CD4-positive, alpha-beta T cell treated with Interleukin-4 for 1 hour (primary cell): ENCODE measurements around the gene NOL4.
"Not testable (repeated sequence)": the region's sequence is repeated elsewhere in the genome, so short reads cannot be mapped to it uniquely, and the experiment has no call there.

ENCODE experiments used
- DNase-seq, 2 donors: peaks; one replicate each; pipeline ENCODE4 v3.0.0-alpha.2; 2020 to 2022

Gene NOL4

GRCh38 chr18:34224423-34225217 lies at the start of gene NOL4:
Gene NOL4 (minus strand): TSS chr18:34224913. CDS start chr18:34223253, 1,660 bp downstream.
- DNase-seq, result no peak

- not testable (repeated sequence) for DNase-seq
Observed at GRCh38 chr18:34266029-34266428, 41.3 kb upstream of the NOL4 start.

GRCh38 chr18:34261865-34262780 lies 37.4 kb upstream of the NOL4 start:
- DNase-seq, result no peak

GRCh38 chr18:34258176-34258575 lies 33.5 kb upstream of the NOL4 start:
- DNase-seq, result no peak

GRCh38 chr18:34251919-34252318 lies 27.2 kb upstream of the NOL4 start:
- no peak for DNase-seq

GRCh38 chr18:34248727-34249126 lies 24.0 kb upstream of the NOL4 start:
- no peak for DNase-seq

GRCh38 chr18:34242739-34243138 lies 18.0 kb upstream of the NOL4 start:
- DNase-seq, result no peak

GRCh38 chr18:34233781-34234388 lies 9.2 kb upstream of the NOL4 start:
- not testable (repeated sequence) for DNase-seq

- no peak for DNase-seq
Observed at GRCh38 chr18:34225218-34225553, 473 bp upstream of the NOL4 start.

GRCh38 chr18:34223893-34224422 lies 755 bp downstream of the NOL4 start:
- DNase-seq, result no peak

- DNase-seq, result no peak
Observed at GRCh38 chr18:34223164-34223892, 1.4 kb downstream of the NOL4 start.

- DNase-seq, result no peak
Observed at GRCh38 chr18:34222307-34223163, 2.2 kb downstream of the NOL4 start.

GRCh38 chr18:34221971-34222306 lies 2.8 kb downstream of the NOL4 start:
- no peak for DNase-seq

GRCh38 chr18:34220081-34220815 lies 4.5 kb downstream of the NOL4 start:
- no peak for DNase-seq

GRCh38 chr18:34219651-34220050 lies 5.1 kb downstream of the NOL4 start:
- DNase-seq, result no peak

GRCh38 chr18:34212511-34212910 lies 12.2 kb downstream of the NOL4 start:
- DNase-seq, result no peak

- DNase-seq, result no peak
Observed at GRCh38 chr18:34207344-34207851, 17.3 kb downstream of the NOL4 start.

- DNase-seq, result no peak
Observed at GRCh38 chr18:34203866-34204265, 20.8 kb downstream of the NOL4 start.

- DNase-seq, result no peak
Observed at GRCh38 chr18:34196256-34196655, 28.5 kb downstream of the NOL4 start.

- no peak for DNase-seq
Observed at GRCh38 chr18:34194239-34194638, 30.5 kb downstream of the NOL4 start.
